GM12878 (cell line): ENCODE measurements around the gene PLPP1. TPM values are rescaled to one million over a fixed set of nuclear protein-coding genes. Genes with fewer than 3 reads are reported as not detected.

Experiments used
- ATAC-seq: fragments of 200-7000 bp; cut with Tn5 transposase; 3 replicates; pipeline ENCODE4 v1.9.1; 2020; ENCODE audit warnings: mild to moderate bottlenecking, moderate library complexity
- BruUV-seq: library from RNA; stranded (reverse); fragments of 400-500 nt; replicated peaks from 2 replicates; lab custom pipeline; 2021; lab: Mats Ljungman, UMichigan
- CTCF ChIA-PET: fragments of 300-600 bp; sonication (Branson Sonifier 250); formaldehyde crosslinking; extraction: SDS; loops from one replicate; lab custom pipeline; 2021; ENCODE audit warnings: inconsistent platforms; lab: Yijun Ruan, JAX
- POLR2A ChIA-PET: fragments of 350-600 bp; formaldehyde crosslinking; extraction: SDS; loops from one replicate; lab custom pipeline; 2021; ENCODE audit warnings: inconsistent platforms; lab: Charles Lee
- RAD21 ChIA-PET: fragments of 300-600 bp; sonication (Branson Sonifier 250); formaldehyde crosslinking; loops from one replicate; lab custom pipeline; 2023; ENCODE audit warnings: antibody characterized with exemption; ENCODE audit not compliant: unreplicated experiment; lab: Charles Lee
- SMC1A ChIA-PET: fragments of 300-600 bp; sonication (Branson Sonifier 250); formaldehyde crosslinking; loops from one replicate; lab custom pipeline; 2023; ENCODE audit not compliant: unreplicated experiment, uncharacterized antibody; lab: Charles Lee
- DNase-seq: peaks from one replicate; pipeline ENCODE4 v3.0.0-alpha.2; 2011; ENCODE audit warnings: low read depth, low spot score
- FAIRE-seq: peaks from 3 replicates; lab custom pipeline; 2011; peaks lifted over from hg19 to GRCh38; lab: Jason Lieb, UNC
- H2AFZ ChIP-seq: 2 replicates; pipeline ENCODE4 v1.6.0; 2011; ENCODE audit warnings: low read depth, low read length, control low read depth; ENCODE audit not compliant: control insufficient read depth
- H3K27ac ChIP-seq: 2 replicates; pipeline ENCODE4 v1.5.1; 2011; ENCODE audit warnings: control low read depth; ENCODE audit not compliant: control insufficient read depth, insufficient read depth
- H3K27me3 ChIP-seq, 2 experiments: replicated peaks in 1 of 2; 2 replicates each; pipeline versions ENCODE4 v1.6.0 to v1.6.1; 2011; ENCODE audit warnings: low read length in 1 of 2; ENCODE audit not compliant: control insufficient read depth in 2 of 2, insufficient read depth in 2 of 2
- H3K36me3 ChIP-seq, 2 experiments: 2 replicates each; pipeline ENCODE4 v1.5.1; 2011; ENCODE audit warnings: low read length in 1 of 2; ENCODE audit not compliant: control insufficient read depth in 2 of 2, insufficient read depth in 2 of 2
- H3K4me1 ChIP-seq: 2 replicates; pipeline ENCODE4 v1.6.1; 2011; ENCODE audit warnings: mild to moderate bottlenecking, low read length, moderate library complexity, mixed read lengths; ENCODE audit not compliant: control insufficient read depth, insufficient read depth
- H3K4me2 ChIP-seq: 2 replicates; pipeline ENCODE4 v1.6.0; 2011; ENCODE audit warnings: control low read depth; ENCODE audit not compliant: control insufficient read depth, insufficient read depth
- H3K4me3 ChIP-seq: fragments of 200-600 bp; sonication (generic); 2 replicates; pipeline ENCODE4 v1.5.1; 2016
- H3K79me2 ChIP-seq: 2 replicates; pipeline ENCODE4 v1.6.0; 2011; ENCODE audit warnings: low read length; ENCODE audit not compliant: control insufficient read depth, insufficient read depth
- H3K9ac ChIP-seq: 2 replicates; pipeline ENCODE4 v1.8.0; 2011; ENCODE audit warnings: low read length, control low read depth, mixed read lengths; ENCODE audit not compliant: control insufficient read depth, insufficient read depth
- H3K9me3 ChIP-seq: replicated peaks from 3 replicates; pipeline ENCODE4 v1.5.1; 2011; ENCODE audit warnings: mild to moderate bottlenecking, low read length; ENCODE audit not compliant: control insufficient read depth, insufficient read depth
- H4K20me1 ChIP-seq: 2 replicates; pipeline ENCODE4 v1.6.0; 2011; ENCODE audit not compliant: control insufficient read depth, insufficient read depth
- EED ChIP-seq: sonication (generic); IDR thresholded peaks from 2 replicates; pipeline ENCODE4 v1.6.1; 2016; ENCODE audit warnings: antibody characterized with exemption, low read depth
- FOS ChIP-seq: IDR thresholded peaks from 3 replicates; pipeline ENCODE4 v1.6.1; 2011; ENCODE audit warnings: borderline replicate concordance; ENCODE audit not compliant: insufficient read length; ENCODE audit errors: extremely low read depth
- FOXK2 ChIP-seq: fragments of 450-650 bp; IDR thresholded peaks from 2 replicates; pipeline ENCODE4 v1.6.1; 2017; ENCODE audit warnings: mild to moderate bottlenecking, moderate library complexity
- IKZF1 ChIP-seq: fragments of 450-650 bp; conservative IDR thresholded peaks from 2 replicates; pipeline ENCODE4 v1.6.1; 2017; ENCODE audit warnings: antibody characterized with exemption, mild to moderate bottlenecking
- JUNB ChIP-seq: IDR thresholded peaks from 2 replicates; pipeline ENCODE4 v1.6.1; 2016; ENCODE audit warnings: antibody characterized with exemption, mild to moderate bottlenecking
- JUND ChIP-seq: IDR thresholded peaks from 2 replicates; pipeline ENCODE4 v1.6.1; 2012; ENCODE audit warnings: low read depth, mild to moderate bottlenecking, low read length, improper control_type of control experiment, moderate library complexity
- NBN ChIP-seq: fragments of 450-650 bp; IDR thresholded peaks from 2 replicates; pipeline ENCODE4 v1.6.1; 2016
- NFYA ChIP-seq: IDR thresholded peaks from 2 replicates; pipeline ENCODE4 v1.6.1; 2011; ENCODE audit warnings: low read depth, mild to moderate bottlenecking, low read length, improper control_type of control experiment, borderline replicate concordance
- RAD21 ChIP-seq: IDR thresholded peaks from 2 replicates; pipeline ENCODE4 v1.6.1; 2011; ENCODE audit warnings: mild to moderate bottlenecking, low read depth, low read length, moderate library complexity; ENCODE audit not compliant: insufficient read depth
- RBBP5 ChIP-seq: fragments of 200-600 bp; sonication (generic); conservative IDR thresholded peaks from 2 replicates; pipeline ENCODE4 v1.6.1; 2016
- RELB ChIP-seq: fragments of 450-650 bp; IDR thresholded peaks from 2 replicates; pipeline ENCODE4 v1.6.1; 2017; ENCODE audit warnings: low read depth, mild to moderate bottlenecking, moderate library complexity
- SUPT20H ChIP-seq: IDR thresholded peaks from 2 replicates; pipeline ENCODE4 v1.6.1; 2011; ENCODE audit warnings: low read depth, mild to moderate bottlenecking, low read length, moderate library complexity, borderline replicate concordance; ENCODE audit not compliant: control insufficient read depth
- TCF3 ChIP-seq: IDR thresholded peaks from 2 replicates; pipeline ENCODE4 v1.6.1; 2012; ENCODE audit warnings: low read depth, mild to moderate bottlenecking, low read length, borderline replicate concordance; ENCODE audit not compliant: insufficient read depth
- ZNF207 ChIP-seq: fragments of 450-650 bp; IDR thresholded peaks from 2 replicates; pipeline ENCODE4 v1.6.1; 2014; ENCODE audit warnings: antibody characterized with exemption, mild to moderate bottlenecking, borderline replicate concordance
- ZNF24 ChIP-seq: fragments of 450-650 bp; IDR thresholded peaks from 2 replicates; pipeline ENCODE4 v1.6.1; 2017; ENCODE audit warnings: antibody characterized with exemption, mild to moderate bottlenecking
- ZNF384 ChIP-seq: IDR thresholded peaks from 2 replicates; pipeline ENCODE4 v1.6.1; 2012; ENCODE audit warnings: low read depth, mild to moderate bottlenecking, low read length, improper control_type of control experiment, borderline replicate concordance
- WGBS: methylation state at CpG from one replicate; pipeline ENCODE4 v1.1.6; 2016; ENCODE audit warnings: low lambda C conversion rate; ENCODE audit not compliant: insufficient replicate concordance, insufficient coverage; ENCODE audit errors: missing lambda C conversion rate; 5-methylcytosine and 5-hydroxymethylcytosine counted together
- in situ Hi-C: fragments of 300-500 bp; cut with MboI; formaldehyde crosslinking; loops from 9 replicates; pipeline ENCODE4 v1.14.3; 2018; ENCODE audit warnings: mixed read lengths
- intact Hi-C: fragments of 100-400 bp; cut with micrococcal nuclease; formaldehyde crosslinking; loops from one replicate; pipeline ENCODE4 v1.14.2; 2022; ENCODE audit not compliant: unreplicated experiment
- polyA plus RNA-seq, 11 experiments: library from polyadenylated mRNA; depleted of rRNA in 4 of 11; unstranded in 6 of 11; stranded (reverse) in 5 of 11; fragments of >200 nt; fragmentation: Nextera tagmentation in 4 of 11; fragmentation: Illumina TruSeq in 1 of 11; extraction: Ambion mirVana in 4 of 11; extraction: Trizol in 1 of 11; gene quantifications; 1 replicate in 1 of 11; 2 replicates in 10 of 11; pipeline versions ENCODE4 v1.2.1 to v1.2.3, GENCODE V29; 2011 to 2016; ENCODE audit warnings: inconsistent platforms in 2 of 11, missing spikeins in 2 of 11, low read depth in 1 of 11
- total RNA-seq, 4 experiments: library from RNA; depleted of rRNA in 3 of 4; stranded (reverse); fragments of >200 nt in 3 of 4; fragmentation: Illumina TruSeq in 1 of 4; extraction: Trizol in 1 of 4; gene quantifications; 2 replicates each; pipeline versions ENCODE4 v1.2.1 to v1.2.3, GENCODE V29; 2013 to 2021
- TF ChIP-seq, protein P1 (sequence below): fragments of 450-650 bp; conservative IDR thresholded peaks from 2 replicates; pipeline ENCODE4 v1.6.1; 2017; ENCODE audit warnings: mild to moderate bottlenecking, moderate library complexity
- TF ChIP-seq, protein P2 (sequence below): IDR thresholded peaks from 2 replicates; pipeline ENCODE4 v1.6.1; 2012; ENCODE audit warnings: low read length, inconsistent platforms

Gene PLPP1
- total and polyA plus RNA-seq, 10 of the 15 experiments (the other 5 are each of a cell fraction or from before 2014, with no cell fraction given): 3.0 to 11.3 (median 8.1) TPM

- 77% methylated on average over 1 of the region's 1 CpG for WGBS
- Histone ChIP-seq H4K20me1 (no peaks in the 10 kb centered on the region), H3K9ac (no peak overlapping the region), H2AFZ (no peak overlapping the region), H3K36me3 (peaks cover 4 to 14% of the 10 kb centered on the region in 2 experiments), H3K9me3 (peaks cover 4% of the 10 kb centered on the region), H3K4me2 (no peak overlapping the region), H3K79me2 (no peaks in the 10 kb centered on the region), H3K4me3 (no peak overlapping the region), H3K27me3 (no peaks in the 10 kb centered on the region), H3K27ac (no peak overlapping the region), H3K4me1 (no peaks in the 10 kb centered on the region)
- DNase-seq (no peak), ATAC-seq (no peak), FAIRE-seq (no peak)
- in situ Hi-C loops (no loop called here), intact Hi-C loops (no loop called here)
- ChIA-PET POLR2A (no interaction called here), CTCF (no interaction called here), SMC1A (interaction anchor here (1.3 kb wide), 1 partner anchor 8 kb away, joined by 4 read pairs; no protein-coding TSS in a partner anchor), RAD21 (interaction anchor here (1.2 kb wide), 1 partner anchor 9 kb away, joined by 5 read pairs; no protein-coding TSS in a partner anchor)
- BruUV-seq: no TSS peak
- TF ChIP-seq, protein P1, sequence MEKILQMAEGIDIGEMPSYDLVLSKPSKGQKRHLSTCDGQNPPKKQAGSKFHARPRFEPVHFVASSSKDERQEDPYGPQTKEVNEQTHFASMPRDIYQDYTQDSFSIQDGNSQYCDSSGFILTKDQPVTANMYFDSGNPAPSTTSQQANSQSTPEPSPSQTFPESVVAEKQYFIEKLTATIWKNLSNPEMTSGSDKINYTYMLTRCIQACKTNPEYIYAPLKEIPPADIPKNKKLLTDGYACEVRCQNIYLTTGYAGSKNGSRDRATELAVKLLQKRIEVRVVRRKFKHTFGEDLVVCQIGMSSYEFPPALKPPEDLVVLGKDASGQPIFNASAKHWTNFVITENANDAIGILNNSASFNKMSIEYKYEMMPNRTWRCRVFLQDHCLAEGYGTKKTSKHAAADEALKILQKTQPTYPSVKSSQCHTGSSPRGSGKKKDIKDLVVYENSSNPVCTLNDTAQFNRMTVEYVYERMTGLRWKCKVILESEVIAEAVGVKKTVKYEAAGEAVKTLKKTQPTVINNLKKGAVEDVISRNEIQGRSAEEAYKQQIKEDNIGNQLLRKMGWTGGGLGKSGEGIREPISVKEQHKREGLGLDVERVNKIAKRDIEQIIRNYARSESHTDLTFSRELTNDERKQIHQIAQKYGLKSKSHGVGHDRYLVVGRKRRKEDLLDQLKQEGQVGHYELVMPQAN: no peak
- TF ChIP-seq, protein P2, sequence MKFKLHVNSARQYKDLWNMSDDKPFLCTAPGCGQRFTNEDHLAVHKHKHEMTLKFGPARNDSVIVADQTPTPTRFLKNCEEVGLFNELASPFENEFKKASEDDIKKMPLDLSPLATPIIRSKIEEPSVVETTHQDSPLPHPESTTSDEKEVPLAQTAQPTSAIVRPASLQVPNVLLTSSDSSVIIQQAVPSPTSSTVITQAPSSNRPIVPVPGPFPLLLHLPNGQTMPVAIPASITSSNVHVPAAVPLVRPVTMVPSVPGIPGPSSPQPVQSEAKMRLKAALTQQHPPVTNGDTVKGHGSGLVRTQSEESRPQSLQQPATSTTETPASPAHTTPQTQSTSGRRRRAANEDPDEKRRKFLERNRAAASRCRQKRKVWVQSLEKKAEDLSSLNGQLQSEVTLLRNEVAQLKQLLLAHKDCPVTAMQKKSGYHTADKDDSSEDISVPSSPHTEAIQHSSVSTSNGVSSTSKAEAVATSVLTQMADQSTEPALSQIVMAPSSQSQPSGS: no peak
- no peak for TF ChIP-seq JUNB
- TF ChIP-seq JUND: no peak
- TF ChIP-seq IKZF1: no peak
- no peak for TF ChIP-seq FOS
- TF ChIP-seq RAD21: no peak
- TF ChIP-seq NBN: no peak
- TF ChIP-seq NFYA: no peak
- no peak for TF ChIP-seq ZNF207
- TF ChIP-seq RELB: no peak
- TF ChIP-seq RBBP5: no peak
- TF ChIP-seq EED: no peak
- no peak for TF ChIP-seq SUPT20H
- no peak for TF ChIP-seq ZNF24
- TF ChIP-seq FOXK2: no peak
- no peak for TF ChIP-seq ZNF384
- no peak for TF ChIP-seq TCF3
Observed at GRCh38 chr5:55377810-55378209, 157.0 kb downstream of the PLPP1 start.
